ENCODE measurements around the gene ZNF728.
"Not testable (repeated sequence)": the region's sequence is repeated elsewhere in the genome, so short reads cannot be mapped to it uniquely, and the experiment has no call there.

Gene ZNF728

DNA sequence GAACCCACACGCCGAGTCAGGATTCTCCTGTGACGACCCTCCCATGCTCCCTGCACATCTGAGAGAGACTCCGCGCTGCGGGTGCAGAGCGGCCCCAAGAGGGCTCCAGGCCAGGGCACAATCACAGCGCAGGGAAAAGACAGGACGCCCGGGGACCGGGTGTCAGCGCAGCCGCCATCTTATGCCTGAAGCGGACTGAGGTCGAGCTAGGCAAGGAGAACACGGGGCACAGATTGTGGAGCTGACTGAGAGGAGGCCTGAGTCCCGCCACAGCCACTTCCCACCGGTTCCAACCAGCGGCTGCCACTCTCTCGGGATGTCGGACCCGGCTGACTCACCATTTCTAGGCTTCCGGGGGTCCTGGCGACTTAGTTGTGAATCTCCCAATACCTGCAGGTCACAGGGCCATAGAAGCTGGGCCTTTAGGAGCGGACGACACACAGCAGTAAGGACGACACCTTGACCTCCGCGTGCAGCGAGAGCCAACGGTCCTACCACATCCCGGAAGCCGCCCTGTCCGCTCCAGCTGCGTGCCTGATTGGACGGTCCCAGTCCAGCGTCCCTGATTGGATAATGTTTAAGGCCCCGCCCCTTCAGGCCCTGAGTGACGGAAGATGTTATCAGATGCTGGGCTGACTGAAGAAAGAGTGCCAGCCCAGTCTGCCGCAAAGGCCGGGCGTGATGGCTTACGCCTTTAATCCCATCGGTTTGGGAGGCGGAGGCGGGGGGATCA lies at the start of gene ZNF728:
TSS of gene ZNF728 (minus strand) at position 487 of the 733 bp plus-strand sequence. CDS start at position 341, 146 bp downstream.
- no peak for DNase-seq

DNA sequence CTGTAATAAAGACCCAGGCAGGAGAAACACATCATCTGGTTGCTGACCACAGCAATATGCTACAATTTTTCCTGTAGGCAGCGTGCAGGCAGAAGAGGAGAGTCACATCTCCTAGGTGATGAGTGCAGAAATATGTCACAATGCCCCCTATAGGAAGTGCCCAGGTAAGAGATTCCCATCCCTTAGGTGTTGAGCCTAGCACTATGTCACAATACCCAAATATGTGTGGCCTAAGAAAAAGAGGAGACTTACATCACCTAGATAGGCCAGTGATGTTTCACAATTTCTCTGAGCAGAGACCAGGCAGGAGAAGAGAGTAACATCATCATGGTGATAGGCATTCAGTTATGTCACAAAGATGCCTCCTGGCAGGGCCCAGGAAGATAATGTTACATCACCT lies 49.4 kb upstream of the ZNF728 start:
- DNase-seq, result no peak

DNA sequence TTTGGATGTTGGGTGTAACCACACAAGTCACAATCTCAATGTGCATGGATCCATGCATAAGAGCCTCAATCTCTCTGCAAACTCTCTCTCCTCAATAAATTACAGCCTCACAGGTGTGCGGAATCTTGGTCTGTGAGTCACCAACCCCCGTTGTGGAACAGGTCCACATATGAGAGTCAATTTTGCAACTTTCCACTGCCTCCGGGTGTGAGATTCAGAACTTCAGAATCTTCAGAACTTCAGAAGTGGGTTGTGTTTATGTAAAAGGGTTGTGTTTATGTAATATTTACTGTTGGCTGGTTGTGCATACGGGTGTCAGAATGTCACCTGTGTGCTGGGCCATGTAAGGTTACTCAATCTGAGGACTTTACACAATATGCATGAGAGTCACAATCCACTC lies 46.3 kb upstream of the ZNF728 start:
- no peak for DNase-seq

DNA sequence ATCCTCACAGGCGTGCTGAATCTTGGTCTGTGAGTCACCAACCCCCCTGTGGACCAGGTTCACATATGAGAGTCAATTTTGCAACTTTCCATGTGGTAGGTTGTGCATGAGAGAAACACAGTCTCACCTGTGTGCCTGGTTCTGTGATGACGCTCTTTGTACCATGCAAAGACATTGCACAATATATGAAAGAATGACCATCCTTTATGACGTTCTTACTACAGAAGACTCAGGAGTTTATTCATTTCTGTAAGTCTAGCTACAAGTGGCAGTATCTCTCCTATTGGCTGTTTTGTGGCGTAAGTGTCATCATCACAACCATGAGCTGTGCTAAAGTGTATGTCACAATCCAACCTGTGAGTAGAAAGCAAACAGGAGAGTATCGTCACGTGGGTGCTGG lies 43.8 kb upstream of the ZNF728 start:
- no peak for DNase-seq

DNA sequence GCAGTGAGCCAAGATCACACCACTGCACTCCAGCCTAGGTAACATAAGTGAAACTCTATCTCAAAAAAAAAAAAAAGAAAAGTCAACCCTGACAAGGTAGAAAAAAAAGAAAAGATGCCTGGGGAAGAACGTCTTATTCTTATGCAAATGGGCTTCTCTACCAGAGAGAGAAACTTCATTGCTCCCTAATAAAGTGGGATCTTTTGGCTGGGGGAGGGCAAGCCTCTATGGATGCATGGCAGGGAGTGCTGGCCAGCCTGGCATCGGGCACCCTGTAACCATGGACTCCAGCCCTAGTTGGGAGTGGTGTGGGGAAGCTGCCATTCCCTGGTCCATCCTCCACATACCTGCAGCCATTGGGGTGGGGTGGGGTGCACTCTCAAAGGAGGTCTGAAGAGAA lies 30.7 kb upstream of the ZNF728 start:
- DNase-seq, result no peak

DNA sequence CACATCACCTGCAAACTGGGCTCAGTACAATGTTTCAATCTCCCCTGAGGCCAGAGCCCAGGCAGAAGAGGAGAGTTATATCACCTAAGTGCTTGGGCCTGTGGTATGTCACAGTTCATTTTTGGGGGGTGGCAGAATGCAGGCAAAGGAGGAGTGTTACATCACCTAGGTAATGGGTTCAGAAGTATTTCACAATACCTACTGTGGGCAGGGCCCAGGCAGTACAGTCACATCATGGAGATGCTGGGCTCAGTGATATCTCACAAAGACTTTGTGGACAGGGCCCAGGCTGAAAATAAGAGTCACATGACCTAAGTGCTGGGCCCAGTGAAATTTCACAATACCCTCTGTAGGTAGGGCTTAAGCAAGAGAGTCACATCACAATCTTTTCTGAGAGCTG lies 12.7 kb upstream of the ZNF728 start:
- DNase-seq, result no peak

DNA sequence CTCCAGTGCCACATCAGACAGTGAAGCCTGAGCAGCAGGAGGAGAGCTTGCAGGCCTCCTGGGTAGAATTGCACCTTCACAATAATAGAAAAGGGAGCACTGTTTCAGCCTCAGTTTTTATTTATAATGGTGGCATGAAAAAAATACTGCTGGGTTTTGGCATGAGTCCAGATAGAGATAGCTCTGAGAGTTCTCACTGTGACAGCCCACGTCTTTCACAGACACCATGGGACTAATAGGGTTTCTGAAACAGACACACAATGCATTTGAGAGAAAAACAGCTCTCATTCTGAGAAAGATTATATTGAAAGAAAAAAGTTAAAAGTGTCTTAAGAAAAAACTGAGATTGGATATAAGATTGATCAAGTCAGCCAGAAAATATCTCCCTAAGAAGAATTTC lies 8.0 kb downstream of the ZNF728 start:
- not testable (repeated sequence) for DNase-seq

DNA sequence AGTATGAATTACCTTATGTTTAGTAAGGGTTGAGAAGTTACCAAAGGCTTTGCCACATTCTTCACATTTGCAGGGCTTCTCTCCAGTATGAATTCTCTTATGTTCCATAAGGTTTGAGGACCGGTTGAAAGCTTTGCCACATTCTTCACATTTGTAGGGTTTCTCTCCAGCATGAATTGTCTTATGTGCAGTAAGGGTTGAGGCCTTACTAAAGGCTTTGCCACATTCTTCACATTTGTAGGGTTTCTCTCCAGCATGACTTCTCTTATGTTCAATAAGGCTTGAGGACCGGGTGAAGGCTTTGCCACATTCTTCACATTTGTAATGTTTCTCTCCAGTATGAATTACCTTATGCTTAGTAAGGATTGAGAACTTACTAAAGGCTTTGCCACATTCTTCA lies 26.7 kb downstream of the ZNF728 start:
- DNase-seq, result no peak

DNA sequence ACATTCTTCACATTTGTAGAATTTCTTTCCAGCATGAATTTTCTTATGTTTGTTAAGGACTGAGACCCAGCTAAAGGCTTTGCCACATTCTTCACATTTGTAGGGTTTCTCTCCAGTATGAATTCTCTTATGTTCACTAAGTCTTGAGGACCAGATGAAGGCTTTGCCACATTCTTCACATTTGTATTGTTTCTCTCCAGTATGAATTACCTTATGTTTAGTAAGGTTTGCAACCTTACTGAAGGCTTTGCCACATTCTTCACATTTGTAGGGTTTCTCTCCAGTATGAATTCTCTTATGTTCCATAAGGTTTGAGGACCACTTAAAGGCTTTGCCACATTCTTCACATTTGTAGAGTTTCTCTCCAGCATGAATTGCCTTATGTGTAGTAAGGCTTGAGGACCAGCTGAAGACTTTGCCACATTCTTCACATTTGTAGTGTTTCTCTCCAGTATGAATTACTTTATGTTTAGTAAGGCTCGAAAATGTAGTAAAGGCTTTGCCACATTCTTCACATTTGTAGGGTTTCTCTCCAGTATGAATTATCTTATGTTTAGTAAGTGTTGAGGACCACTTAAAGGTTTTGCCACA lies 27.3 kb downstream of the ZNF728 start:
- DNase-seq, result not testable (repeated sequence)

DNA sequence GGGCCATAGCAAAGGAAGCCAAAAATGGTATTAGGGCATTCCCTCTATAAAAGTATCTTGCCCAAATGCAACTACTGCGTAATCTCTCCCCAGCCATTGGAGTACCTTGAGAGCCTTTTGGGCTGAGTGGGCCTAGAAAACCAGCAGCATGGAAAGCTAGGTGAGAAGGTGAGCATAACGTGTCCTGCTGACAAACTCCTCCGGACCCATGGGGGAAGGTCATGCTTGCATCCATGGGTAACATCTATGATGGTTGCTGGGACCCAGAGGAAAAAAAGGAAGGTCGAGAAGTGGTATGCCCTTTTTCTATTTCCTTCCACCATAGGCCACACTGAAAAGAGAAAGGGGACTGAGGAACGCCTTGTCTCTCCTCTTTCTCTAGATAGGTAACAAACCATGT lies 57.4 kb downstream of the ZNF728 start:
- no peak for DNase-seq

DNA sequence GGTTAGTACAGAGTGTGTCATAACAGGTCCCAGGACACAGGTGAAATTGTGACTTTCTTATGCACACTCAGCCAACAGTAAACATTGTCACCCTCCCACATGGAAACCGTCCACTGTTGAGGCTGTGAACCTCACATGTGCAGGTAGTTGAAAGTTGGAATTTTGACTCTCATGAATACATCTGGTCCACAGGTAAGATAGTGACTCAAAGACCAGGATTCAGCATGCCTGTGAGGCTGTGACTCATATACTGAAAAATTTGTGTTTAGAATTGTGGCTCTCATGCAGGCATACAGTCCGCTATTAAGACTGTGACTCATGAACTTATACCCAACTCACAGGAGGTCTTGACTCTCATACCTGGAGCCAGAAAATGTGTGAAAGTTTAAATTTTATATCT lies 67.8 kb downstream of the ZNF728 start:
- no peak for DNase-seq

DNA sequence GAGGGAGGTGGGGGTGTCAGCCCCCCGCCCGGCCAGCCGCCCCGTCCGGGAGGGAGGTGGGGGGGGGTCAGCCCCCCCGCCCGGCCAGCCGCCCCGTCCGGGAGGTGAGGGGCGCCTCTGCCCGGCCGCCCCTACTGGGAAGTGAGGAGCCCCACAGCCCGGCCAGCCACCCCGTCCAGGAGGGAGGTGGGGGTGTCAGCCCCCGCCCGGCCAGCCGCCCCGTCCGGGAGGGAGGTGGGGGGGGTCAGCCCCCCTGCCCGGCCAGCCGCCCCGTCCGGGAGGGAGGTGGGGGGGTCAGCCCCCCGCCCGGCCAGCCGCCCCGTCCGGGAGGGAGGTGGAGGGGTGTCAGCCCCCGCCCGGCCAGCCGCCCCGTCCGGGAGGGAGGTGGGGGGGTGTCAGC lies 75.4 kb downstream of the ZNF728 start:
- DNase-seq, result not testable (repeated sequence)

DNA sequence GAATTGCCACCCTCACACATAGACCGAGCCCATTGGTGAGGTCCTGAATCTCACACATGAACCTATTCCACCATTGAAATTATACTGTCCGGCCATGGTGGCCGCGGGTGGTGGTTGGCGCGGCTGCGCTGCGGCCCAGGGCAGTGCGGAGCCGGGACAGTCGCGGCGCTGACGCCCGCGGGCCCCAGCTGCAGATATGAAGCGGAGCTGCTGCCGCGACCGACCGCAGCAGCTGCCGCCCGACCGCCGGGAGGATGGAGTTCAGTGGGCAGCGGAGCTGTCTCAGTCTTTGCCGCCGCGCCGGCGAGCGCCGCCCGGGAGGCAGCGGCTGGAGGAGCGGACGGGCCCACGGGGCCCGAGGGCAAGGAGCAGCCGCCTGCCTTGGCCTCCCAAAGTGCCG lies 77.8 kb downstream of the ZNF728 start:
- not testable (repeated sequence) for DNase-seq

All from NCI-H1694 treated with DMSO at 0.1 percent for 48 hours (cell line).